SU-DHL-6 (cell line): ENCODE measurements around the gene RGS3.

Experiments used
- H2AFZ ChIP-seq: fragments of 200-600 bp; sonication (generic); 2 replicates; pipeline ENCODE4 v1.6.1; 2014; ENCODE audit warnings: low read depth, mild to moderate bottlenecking, moderate library complexity, mixed read lengths, antibody characterized with exemption, low read length; ENCODE audit not compliant: severe bottlenecking
- H3F3A ChIP-seq: fragments of 200-600 bp; shearing (Covaris generic); 2 replicates; pipeline ENCODE4 v1.6.0; 2016; ENCODE audit warnings: antibody characterized with exemption, mild to moderate bottlenecking; ENCODE audit not compliant: insufficient read depth
- H3K27ac ChIP-seq: fragments of 200-600 bp; sonication (generic); 2 replicates; pipeline ENCODE4 v1.5.1; 2016; ENCODE audit warnings: low read depth, mild to moderate bottlenecking, low read length, moderate library complexity, mixed read lengths
- H3K27me3 ChIP-seq: fragments of 200-600 bp; sonication (generic), shearing (Covaris generic); 2 replicates; pipeline ENCODE4 v1.6.0; 2014; ENCODE audit warnings: mild to moderate bottlenecking, low read length
- H3K36me3 ChIP-seq: fragments of 200-600 bp; sonication (generic); 2 replicates; pipeline ENCODE4 v1.6.1; 2014; ENCODE audit warnings: mild to moderate bottlenecking, low read length, mixed read lengths
- H3K4me2 ChIP-seq: fragments of 300-600, 200-600 bp; shearing (Covaris generic), sonication (generic); 2 replicates; pipeline ENCODE4 v1.6.0; 2014; ENCODE audit warnings: low read length, low read depth, mild to moderate bottlenecking; ENCODE audit not compliant: poor library complexity, severe bottlenecking
- H3K4me3 ChIP-seq: fragments of 200-600 bp; sonication (generic); 2 replicates; pipeline ENCODE4 v1.5.1; 2014; ENCODE audit warnings: antibody characterized with exemption, low read length, mild to moderate bottlenecking, mixed read lengths; ENCODE audit not compliant: insufficient read depth, poor library complexity, severe bottlenecking
- H3K79me2 ChIP-seq: fragments of 200-600 bp; sonication (generic); 2 replicates; pipeline ENCODE4 v1.6.1; 2014; ENCODE audit warnings: mild to moderate bottlenecking, low read length, moderate library complexity; ENCODE audit not compliant: insufficient read depth
- H3K9ac ChIP-seq: fragments of 200-600 bp; sonication (generic); 2 replicates; pipeline ENCODE4 v1.7.0; 2014; ENCODE audit warnings: mild to moderate bottlenecking, low read length
- H3K9me2 ChIP-seq: fragments of 200-600 bp; sonication (generic); replicated peaks from 2 replicates; pipeline ENCODE4 v1.6.1; 2014; ENCODE audit warnings: low read length; ENCODE audit not compliant: insufficient read depth
- H3K9me3 ChIP-seq: fragments of 200-600 bp; sonication (generic); 2 replicates; pipeline ENCODE4 v1.6.1; 2014; ENCODE audit warnings: low read length, mixed read lengths; ENCODE audit not compliant: insufficient read depth
- H4K20me1 ChIP-seq: fragments of 200-600 bp; sonication (generic); 2 replicates; pipeline ENCODE4 v1.6.1; 2014; ENCODE audit warnings: low read depth, mild to moderate bottlenecking, antibody characterized with exemption, low read length, moderate library complexity, mixed read lengths
- CTCF ChIP-seq: fragments of 200-600 bp; sonication (generic); IDR thresholded peaks from one replicate; pipeline ENCODE4 v1.5.1; 2017; ENCODE audit warnings: antibody characterized with exemption, mild to moderate bottlenecking, low read length, moderate library complexity; ENCODE audit not compliant: insufficient read depth, poor library complexity, severe bottlenecking
- EZH2phosphoT487 ChIP-seq: fragments of 200-600 bp; sonication (generic), shearing (Covaris generic); conservative IDR thresholded peaks from 2 replicates; pipeline ENCODE4 v1.6.1; 2018; ENCODE audit warnings: mild to moderate bottlenecking, antibody characterized with exemption, low read length, moderate library complexity, mixed read lengths

RGS3 gene

DNA sequence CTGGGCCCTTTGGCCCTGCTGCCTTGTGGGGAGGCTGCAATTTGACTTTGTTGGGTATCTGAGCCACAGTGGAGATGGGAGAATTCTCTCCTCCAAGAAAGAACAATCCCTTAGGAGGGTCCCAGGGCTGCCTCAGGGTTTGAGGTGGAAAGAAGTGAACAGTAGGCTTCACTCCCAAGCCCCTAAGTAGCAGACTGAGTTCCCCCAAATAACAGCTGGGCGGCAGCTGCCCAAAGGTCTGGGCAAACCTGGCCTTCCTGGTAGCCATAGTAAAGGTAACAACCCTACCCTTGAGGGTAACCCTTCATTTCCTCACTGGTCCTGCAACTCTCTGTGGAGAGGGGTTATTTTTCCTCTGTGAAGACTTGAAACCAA, 746 bp downstream of the RGS3 start:
- Histone ChIP-seq H3K9me3 (no peaks in the 10 kb centered on the region), H2AFZ (no peak overlapping the region), H3K9me2 (no peaks in the 10 kb centered on the region), H4K20me1 (no peaks in the 10 kb centered on the region), H3K4me3 (no peak overlapping the region), H3K27ac (no peak overlapping the region), H3K9ac (no peak overlapping the region), H3K4me2 (no peak overlapping the region), H3K36me3 (no peaks in the 10 kb centered on the region), H3K79me2 (no peaks in the 10 kb centered on the region), H3F3A (no peaks in the 10 kb centered on the region), H3K27me3 (no peaks in the 10 kb centered on the region)
- TF ChIP-seq EZH2phosphoT487 (no peak), CTCF (no peak)

DNA sequence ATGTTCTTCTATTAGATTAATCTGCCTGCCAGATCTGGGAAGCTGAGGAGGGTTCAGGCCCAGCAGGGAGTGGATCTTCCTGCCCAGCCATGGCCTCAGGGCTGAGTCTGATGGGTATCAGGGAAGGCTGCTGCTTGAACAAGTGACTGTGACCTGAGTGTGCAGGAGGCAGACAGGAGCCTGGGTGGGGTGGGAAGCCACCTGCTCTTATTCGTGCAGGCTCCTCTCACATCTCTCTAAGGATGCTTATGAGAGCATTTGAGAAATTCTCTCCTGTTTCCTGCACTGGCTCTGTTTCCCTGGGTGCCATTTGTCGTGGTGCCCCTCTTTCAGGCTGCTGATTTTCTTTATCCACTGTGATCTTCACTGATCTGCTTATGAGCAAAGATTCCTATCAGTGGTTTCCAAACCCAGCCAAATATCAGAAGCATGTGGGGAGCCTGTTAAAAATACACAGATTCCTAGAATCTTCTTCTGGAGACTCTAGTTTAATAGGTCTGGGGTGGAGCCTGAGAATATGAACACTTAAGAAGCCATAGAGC, 2.1 kb downstream of the RGS3 start:
- no peaks in the 10 kb centered on the region for H3K27me3 ChIP-seq
- H3K9ac ChIP-seq: no peak overlapping the region
- H3F3A ChIP-seq: no peaks in the 10 kb centered on the region
- TF ChIP-seq EZH2phosphoT487 (no peak), CTCF (no peak)
- no peak overlapping the region for H3K27ac ChIP-seq
- H3K36me3 ChIP-seq: no peaks in the 10 kb centered on the region
- no peak overlapping the region for H3K4me3 ChIP-seq
- no peaks in the 10 kb centered on the region for H3K9me2 ChIP-seq
- H4K20me1 ChIP-seq: no peaks in the 10 kb centered on the region
- H3K9me3 ChIP-seq: no peaks in the 10 kb centered on the region
- H2AFZ ChIP-seq: no peak overlapping the region
- H3K4me2 ChIP-seq: no peak overlapping the region
- no peaks in the 10 kb centered on the region for H3K79me2 ChIP-seq

GRCh38 chr9:113467183-113467582, 3.7 kb downstream of the RGS3 start:
- H3K27me3 ChIP-seq: no peaks in the 10 kb centered on the region
- H3K36me3 ChIP-seq: no peaks in the 10 kb centered on the region
- H3K4me3 ChIP-seq: no peak overlapping the region
- no peak overlapping the region for H2AFZ ChIP-seq
- H3K9ac ChIP-seq: no peak overlapping the region
- H3K4me2 ChIP-seq: no peak overlapping the region
- H3K9me2 ChIP-seq: no peaks in the 10 kb centered on the region
- H4K20me1 ChIP-seq: no peaks in the 10 kb centered on the region
- H3K9me3 ChIP-seq: no peaks in the 10 kb centered on the region
- H3F3A ChIP-seq: no peaks in the 10 kb centered on the region
- TF ChIP-seq CTCF (no peak), EZH2phosphoT487 (no peak)
- H3K27ac ChIP-seq: no peak overlapping the region
- no peaks in the 10 kb centered on the region for H3K79me2 ChIP-seq
